Adrenal gland (tissue), 12 donors: ENCODE measurements around the gene VSTM2L. TPM values are rescaled to one million over a fixed set of nuclear protein-coding genes. Genes with fewer than 3 reads are reported as not detected.
A peak's percentile ranks its signal among the peaks of the same experiment; 100 is the strongest.

Experiments used
- DNase-seq, 7 donors: peaks; one replicate each; pipeline ENCODE4 v3.0.0-alpha.2; 2019 to 2020
- H3K27ac ChIP-seq, 5 donors: fragments of 200-600 bp; sonication (generic) in 4 of 5; 1 replicate in 3 of 5; 2 replicates in 2 of 5; pipeline versions ENCODE4 v1.5.1 to v1.8.0; 2016 to 2020; ENCODE audit warnings: mild to moderate bottlenecking in 1 of 5
- H3K27me3 ChIP-seq: fragments of 200-600 bp; 2 replicates; pipeline ENCODE4 v1.8.0; 2021
- H3K36me3 ChIP-seq, 2 donors: fragments of 200-600 bp; replicated peaks in 1 of 2; 1 replicate in 1 of 2; 2 replicates in 1 of 2; pipeline versions ENCODE4 v1.5.1 to v1.8.0; 2018 to 2022
- H3K4me1 ChIP-seq, 2 donors: fragments of 200-600 bp; replicated peaks in 1 of 2; 1 replicate in 1 of 2; 2 replicates in 1 of 2; pipeline versions ENCODE4 v1.5.1 to v1.8.0; 2018 to 2021
- H3K4me3 ChIP-seq, 4 donors: fragments of 200-600 bp; sonication (generic) in 3 of 4; one replicate each; pipeline ENCODE4 v1.5.1; 2016 to 2018
- H3K9me3 ChIP-seq, 3 donors: fragments of 200-600 bp; sonication (generic) in 1 of 3; replicated peaks in 1 of 3; 1 replicate in 2 of 3; 2 replicates in 1 of 3; pipeline versions ENCODE4 v1.5.1 to v1.8.0; 2016 to 2021
- CTCF ChIP-seq, 6 experiments: fragments of 450-650 bp in 4 of 6; fragments of 200-600 bp in 2 of 6; sonication (generic) in 1 of 6; IDR thresholded peaks; 1 replicate in 5 of 6; 2 replicates in 1 of 6; pipeline versions ENCODE4 v1.5.1 to v1.8.0; 2016 to 2021; ENCODE audit warnings: antibody characterized with exemption in 6 of 6, mild to moderate bottlenecking in 2 of 6, moderate library complexity in 1 of 6
- POLR2A ChIP-seq, 2 donors: fragments of 450-650 bp; IDR thresholded peaks; one replicate each; pipeline ENCODE4 v1.6.1; 2017; ENCODE audit warnings: antibody characterized with exemption in 2 of 2, mild to moderate bottlenecking in 2 of 2, moderate library complexity in 1 of 2
- WGBS, 4 donors: extraction: QIAGEN DNeasy Blood & Tissue Kit in 2 of 4; methylation state at CpG; one replicate each; pipeline versions ENCODE4 v1.1.5 to v1.1.7; 2013 to 2017; 5-methylcytosine and 5-hydroxymethylcytosine counted together
- intact Hi-C, 2 donors: fragments of 100-400 bp; cut with DNase I; formaldehyde crosslinking; loops; one replicate each; pipeline versions ENCODE4 v1.14.1 to v1.15.0; 2022 to 2023
- polyA plus RNA-seq, 3 donors: library from polyadenylated mRNA; stranded (reverse); fragments of 200-250 nt in 2 of 3; fragments of 350-450 nt in 1 of 3; fragmentation: Illumina TruSeq in 1 of 3; extraction: RNeasy Lipid Tissue Mini Kit (QIAGEN cat#74804) in 1 of 3; gene quantifications; one replicate each; pipeline ENCODE4 v1.2.3, GENCODE V29; 2013 to 2014
- total RNA-seq, 9 donors: library from RNA; depleted of rRNA in 4 of 9; stranded (reverse); fragments of >200 nt in 4 of 9; fragments of 120-200 nt in 1 of 9; fragmentation: NEBNext Ultra II Directional in 1 of 9; extraction: Animal tissue kit (Norgen Biotek cat#: 25700) in 1 of 9; gene quantifications; one replicate each; pipeline versions ENCODE4 v1.1.0 to v1.2.4, GENCODE V29; 2013 to 2023
- donor health status: healthy with polysubstance abuse.
- donor health status: Bipolar disorder and iron deficiency.
- donor health status: DM: yes; HTN: yes; CAD: no.
- donor health status: DM: no; HTN: no; CAD: no.
- donor health status: DM: no; HTN: no; CAD: no.
- donor health status: DM: yes; HTN: yes; CAD: no.

The VSTM2L gene
- total and polyA plus RNA-seq, 12 donors = 0.36 to 21.8 (median 7.4) TPM

- WGBS, 4 donors = 38 to 57% (median 50%) methylated on average over 5 to 11 of the region's 11 CpGs
- H3K4me3 ChIP-seq = no peak overlapping the region
- no peaks in the 10 kb centered on the region for H3K9me3 ChIP-seq
- H3K27ac ChIP-seq = peak overlapping the region in 1 of 5 donors; percentile 8
- H3K27me3 ChIP-seq = peaks cover 4% of the 10 kb centered on the region
- H3K4me1 ChIP-seq = peaks cover 0 to 14% of the 10 kb centered on the region in 2 donors
- intact Hi-C loops = no loop called here
- peak in 2 of 7 donors; percentile 33 to 83 for DNase-seq
- H3K36me3 ChIP-seq = no peaks in the 10 kb centered on the region
- TF ChIP-seq CTCF (IDR thresholded peaks at IDR 0.05) (no peak), POLR2A (IDR thresholded peaks at IDR 0.05) (no peak)
Observed at GRCh38 chr20:37911838-37912281, 8.9 kb downstream of the VSTM2L start.

DNA sequence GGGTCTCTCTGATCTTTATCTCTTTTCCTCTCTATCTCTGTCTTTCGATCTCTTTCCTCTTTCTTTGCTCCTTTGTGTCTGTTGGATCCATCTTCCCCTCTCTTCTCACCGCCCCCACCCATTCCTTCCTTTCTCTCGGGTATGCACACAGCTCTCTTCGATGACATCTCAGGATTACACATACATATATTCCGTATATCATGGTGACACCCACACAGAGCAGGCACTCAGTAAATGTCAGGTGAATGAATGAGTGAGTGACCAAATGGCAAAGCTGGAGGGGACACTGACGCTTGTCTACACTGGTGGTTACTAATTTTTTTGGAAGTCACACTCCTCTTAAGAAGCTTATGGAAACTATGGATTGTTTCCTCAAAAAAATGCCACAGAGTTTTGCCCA is 9.9 kb downstream of the VSTM2L start:
- Histone ChIP-seq H3K27ac (no peak overlapping the region), H3K36me3 (no peaks in the 10 kb centered on the region), H3K27me3 (peaks cover 4% of the 10 kb centered on the region), H3K4me3 (no peak overlapping the region), H3K4me1 (peaks cover 0 to 14% of the 10 kb centered on the region in 2 donors), H3K9me3 (no peaks in the 10 kb centered on the region)
- intact Hi-C loops = no loop called here
- 69 to 78% (median 72%) methylated on average over 6 of the region's 6 CpGs for WGBS, 4 donors
- TF ChIP-seq POLR2A (IDR thresholded peaks at IDR 0.05) (no peak), CTCF (IDR thresholded peaks at IDR 0.05) (no peak)
- no peak for DNase-seq

DNA sequence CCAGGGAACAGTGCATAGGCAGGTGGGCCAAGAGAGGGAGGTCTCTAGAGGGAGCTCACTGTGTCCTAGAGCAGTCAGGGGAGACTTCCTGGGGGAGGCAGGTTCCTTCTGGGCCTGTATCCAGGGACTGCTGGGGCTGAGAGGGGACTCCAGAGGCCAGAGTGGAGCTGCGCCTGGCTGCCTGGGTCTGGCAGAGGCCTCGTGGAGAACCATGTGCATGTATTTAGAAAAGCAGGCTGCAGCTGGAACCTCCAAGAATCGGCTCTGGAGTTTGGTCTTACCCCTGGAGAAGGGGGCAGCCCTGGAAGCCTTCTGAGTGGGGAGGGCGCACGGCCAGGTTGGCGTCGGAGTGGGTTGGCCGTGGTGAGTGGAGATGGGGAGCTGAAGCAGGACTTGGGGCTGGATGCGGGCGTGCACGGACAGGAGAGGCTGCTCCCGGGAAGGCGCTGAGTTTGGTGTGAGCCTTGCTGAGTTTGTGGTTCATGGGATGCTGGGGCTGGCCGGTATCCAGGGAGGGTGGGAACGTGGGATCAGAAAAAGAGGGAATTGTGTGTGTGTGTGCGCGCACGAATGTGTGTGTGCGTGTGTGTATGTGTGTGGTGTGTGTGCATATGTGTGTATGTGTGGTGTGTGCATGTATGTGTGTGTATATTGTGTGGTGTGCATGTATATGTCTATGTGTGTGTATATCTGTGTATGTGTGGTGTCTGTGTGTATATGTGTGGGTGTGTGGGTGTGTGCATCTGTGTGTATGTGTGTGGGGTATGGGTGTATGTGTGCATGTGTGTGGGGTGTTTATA is 10.8 kb downstream of the VSTM2L start:
- H3K4me3 ChIP-seq = no peak overlapping the region
- H3K4me1 ChIP-seq = peaks cover 0 to 14% of the 10 kb centered on the region in 2 donors
- H3K9me3 ChIP-seq = no peaks in the 10 kb centered on the region
- TF ChIP-seq CTCF (IDR thresholded peaks at IDR 0.05) = no peak
- TF ChIP-seq POLR2A (IDR thresholded peaks at IDR 0.05) = no peak
- intact Hi-C loops = no loop called here
- H3K27ac ChIP-seq = no peak overlapping the region
- no peak for DNase-seq
- peaks cover 4% of the 10 kb centered on the region for H3K27me3 ChIP-seq
- H3K36me3 ChIP-seq = no peaks in the 10 kb centered on the region
- WGBS, 4 donors = 71 to 76% (median 73%) methylated on average over 19 of the region's 19 CpGs

GRCh38 chr20:37914367-37914671 is 11.4 kb downstream of the VSTM2L start:
- Histone ChIP-seq H3K4me3 (no peak overlapping the region), H3K9me3 (no peaks in the 10 kb centered on the region), H3K4me1 (peaks cover 0 to 14% of the 10 kb centered on the region in 2 donors), H3K36me3 (no peaks in the 10 kb centered on the region), H3K27ac (no peak overlapping the region), H3K27me3 (peaks cover 4% of the 10 kb centered on the region)
- DNase-seq = no peak
- TF ChIP-seq CTCF (IDR thresholded peaks at IDR 0.05) (no peak), POLR2A (IDR thresholded peaks at IDR 0.05) (no peak)
- intact Hi-C loops = no loop called here
- 34 to 60% (median 43%) methylated on average over 4 to 5 of the region's 5 CpGs for WGBS, 4 donors
